Prostate gland (tissue), 2 donors: Measurements from ENCODE around the gene ATG2A.

Source experiments
- POLR2AphosphoS5 ChIP-seq: sonication (generic); formaldehyde crosslinking; IDR thresholded peaks from one replicate; pipeline ENCODE4 v1.6.1; 2017; ENCODE audit warnings: antibody characterized with exemption
- TF ChIP-seq, protein P1 (sequence below), 4 experiments: fragments of 200-600 bp in 2 of 4; fragments of 450-650 bp in 2 of 4; sonication (generic) in 2 of 4; IDR thresholded peaks; 1 replicate in 3 of 4; 2 replicates in 1 of 4; pipeline ENCODE4 v1.5.1; 2016 to 2019; ENCODE audit warnings: antibody characterized with exemption in 4 of 4, mild to moderate bottlenecking in 2 of 4, moderate library complexity in 2 of 4

DNA sequence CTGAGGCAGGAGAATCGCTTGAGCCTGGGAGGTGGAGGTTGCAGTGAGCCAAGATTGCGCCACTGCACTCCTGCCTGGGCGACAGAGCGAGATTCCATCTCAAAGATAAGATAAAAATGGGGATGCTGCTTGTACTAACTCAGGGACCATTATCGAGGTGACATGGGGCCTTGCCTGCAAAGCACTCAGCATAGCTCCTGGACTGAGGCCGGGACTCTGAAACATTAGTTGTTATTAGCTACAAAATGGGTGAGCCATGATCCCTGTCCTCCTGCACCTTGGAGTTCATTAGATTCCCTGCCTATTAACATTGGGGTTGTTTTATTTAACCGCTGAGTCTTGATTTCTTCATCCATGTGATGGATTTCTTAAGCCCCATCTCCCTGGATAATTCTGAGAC lies 12.6 kb upstream of the ATG2A start:
- TF ChIP-seq, protein P1, sequence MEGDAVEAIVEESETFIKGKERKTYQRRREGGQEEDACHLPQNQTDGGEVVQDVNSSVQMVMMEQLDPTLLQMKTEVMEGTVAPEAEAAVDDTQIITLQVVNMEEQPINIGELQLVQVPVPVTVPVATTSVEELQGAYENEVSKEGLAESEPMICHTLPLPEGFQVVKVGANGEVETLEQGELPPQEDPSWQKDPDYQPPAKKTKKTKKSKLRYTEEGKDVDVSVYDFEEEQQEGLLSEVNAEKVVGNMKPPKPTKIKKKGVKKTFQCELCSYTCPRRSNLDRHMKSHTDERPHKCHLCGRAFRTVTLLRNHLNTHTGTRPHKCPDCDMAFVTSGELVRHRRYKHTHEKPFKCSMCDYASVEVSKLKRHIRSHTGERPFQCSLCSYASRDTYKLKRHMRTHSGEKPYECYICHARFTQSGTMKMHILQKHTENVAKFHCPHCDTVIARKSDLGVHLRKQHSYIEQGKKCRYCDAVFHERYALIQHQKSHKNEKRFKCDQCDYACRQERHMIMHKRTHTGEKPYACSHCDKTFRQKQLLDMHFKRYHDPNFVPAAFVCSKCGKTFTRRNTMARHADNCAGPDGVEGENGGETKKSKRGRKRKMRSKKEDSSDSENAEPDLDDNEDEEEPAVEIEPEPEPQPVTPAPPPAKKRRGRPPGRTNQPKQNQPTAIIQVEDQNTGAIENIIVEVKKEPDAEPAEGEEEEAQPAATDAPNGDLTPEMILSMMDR (IDR thresholded peaks at IDR 0.05) = no peak
- TF ChIP-seq POLR2AphosphoS5 = no peak
